Right lobe of liver (tissue), 6 donors: ENCODE data around the gene DNAH14. TPM values are rescaled to one million over a fixed set of nuclear protein-coding genes. Genes with fewer than 3 reads are reported as not detected.
A peak's percentile ranks its signal among the peaks of the same experiment; 100 is the strongest.

Experiments
- ATAC-seq, 4 donors: fragments of 200-7000 bp; cut with Tn5 transposase; one replicate each; pipeline ENCODE4 v1.9.1; 2020; ENCODE audit warnings: mild to moderate bottlenecking in 4 of 4, moderate library complexity in 4 of 4
- DNase-seq, 3 donors: peaks; one replicate each; pipeline ENCODE4 v3.0.0-alpha.2; 2020
- H3K27ac ChIP-seq, 3 donors: fragments of 200-600 bp; one replicate each; pipeline ENCODE4 v1.8.0; 2022
- H3K27me3 ChIP-seq, 2 donors: fragments of 200-600 bp; one replicate each; pipeline ENCODE4 v1.8.0; 2022
- H3K36me3 ChIP-seq, 4 donors: fragments of 200-600 bp; sonication (generic) in 1 of 4; one replicate each; pipeline versions ENCODE4 v1.5.1 to v1.8.0; 2017 to 2022; ENCODE audit warnings: control low read depth in 1 of 4
- H3K4me1 ChIP-seq, 4 donors: fragments of 200-600 bp; sonication (generic) in 1 of 4; one replicate each; pipeline versions ENCODE4 v1.5.1 to v1.8.0; 2017 to 2022; ENCODE audit warnings: control low read depth in 1 of 4
- H3K4me3 ChIP-seq, 3 donors: fragments of 200-600 bp; one replicate each; pipeline ENCODE4 v1.8.0; 2022
- H3K9me3 ChIP-seq, 4 donors: fragments of 200-600 bp; sonication (generic) in 1 of 4; one replicate each; pipeline versions ENCODE4 v1.5.1 to v1.8.0; 2017 to 2022; ENCODE audit warnings: control low read depth in 1 of 4
- CTCF ChIP-seq, 4 donors: fragments of 200-600 bp in 3 of 4; fragments of 450-650 bp in 1 of 4; IDR thresholded peaks; one replicate each; pipeline versions ENCODE4 v1.5.1 to v1.8.0; 2016 to 2022; ENCODE audit warnings: antibody characterized with exemption in 4 of 4, mild to moderate bottlenecking in 2 of 4
- POLR2A ChIP-seq: fragments of 450-650 bp; IDR thresholded peaks from one replicate; pipeline ENCODE4 v1.6.1; 2017; ENCODE audit warnings: antibody characterized with exemption, mild to moderate bottlenecking
- WGBS: methylation state at CpG from one replicate; pipeline ENCODE4 v1.1.6; 2018; ENCODE audit warnings: low coverage, low lambda C conversion rate; ENCODE audit not compliant: insufficient coverage; ENCODE audit errors: missing lambda C conversion rate; 5-methylcytosine and 5-hydroxymethylcytosine counted together
- intact Hi-C, 2 donors: fragments of 100-400 bp; cut with DNase I; formaldehyde crosslinking; loops; one replicate each; pipeline versions ENCODE4 v1.11.2 to v1.14.1; 2022
- total RNA-seq, 6 experiments: library from RNA; depleted of rRNA in 2 of 6; stranded (reverse); fragments of >200 nt in 2 of 6; fragmentation: NEBNext Ultra II Directional in 3 of 6; extraction: Animal tissue kit (Norgen Biotek cat#: 25700) in 3 of 6; gene quantifications; one replicate each; pipeline versions ENCODE4 v1.1.0 to v1.2.4, GENCODE V29; 2016 to 2023
- donor health status: DM: no; HTN: yes; CAD: no.
- donor health status: DM: no; HTN: no; CAD: no.
- donor health status: DM: no; HTN: no; CAD: no.
- donor health status: DM: no; HTN: yes; CAD: no.
- donor health status: DM: no; HTN: yes; CAD: no.

The DNAH14 gene
- total RNA-seq, 6 experiments from 2014 or later, result 8.0 to 17.1 (median 9.7) TPM

- 74% methylated on average over 8 of the region's 8 CpGs for WGBS
- H3K27ac ChIP-seq, result no peak overlapping the region
- no peaks in the 10 kb centered on the region for H3K27me3 ChIP-seq
- H3K36me3 ChIP-seq, result peaks cover 0 to 46% (median 12%) of the 10 kb centered on the region in 4 donors
- H3K4me1 ChIP-seq, result peaks cover 0 to 20% (median 6%) of the 10 kb centered on the region in 4 donors
- intact Hi-C loops, result no loop called here
- TF ChIP-seq POLR2A, result no peak
- no peak for TF ChIP-seq CTCF (IDR thresholded peaks at IDR 0.05)
- H3K4me3 ChIP-seq, result no peak overlapping the region
- ATAC-seq (no peak), DNase-seq (no peak)
- H3K9me3 ChIP-seq, result no peaks in the 10 kb centered on the region
Observed at GRCh38 chr1:225409051-225409450, 479.6 kb downstream of the DNAH14 start.

- no peak overlapping the region for H3K4me3 ChIP-seq
- H3K27ac ChIP-seq, result no peak overlapping the region
- H3K27me3 ChIP-seq, result no peaks in the 10 kb centered on the region
- intact Hi-C loops, result no loop called here
- no peaks in the 10 kb centered on the region for H3K9me3 ChIP-seq
- H3K36me3 ChIP-seq, result peaks cover 0 to 44% (median 11%) of the 10 kb centered on the region in 4 donors
- ATAC-seq (no peak), DNase-seq (no peak)
- TF ChIP-seq CTCF (IDR thresholded peaks at IDR 0.05) (no peak), POLR2A (no peak)
- 92% methylated on average over 6 of the region's 6 CpGs for WGBS
- H3K4me1 ChIP-seq, result peaks cover 0 to 23% (median 7%) of the 10 kb centered on the region in 4 donors
Observed at GRCh38 chr1:225410036-225410435, 480.6 kb downstream of the DNAH14 start.

- no peak for DNase-seq
- intact Hi-C loops, result no loop called here
- peak; percentile 19 to 52 (median 34) for ATAC-seq
- Histone ChIP-seq H3K27ac (peak overlapping the region in 2 of 3 donors; percentile 42 to 53), H3K27me3 (no peaks in the 10 kb centered on the region), H3K4me1 (peaks cover 0 to 23% (median 7%) of the 10 kb centered on the region in 4 donors), H3K9me3 (no peaks in the 10 kb centered on the region), H3K4me3 (peak overlapping the region in 1 of 3 donors; percentile 17), H3K36me3 (peaks cover 0 to 56% (median 11%) of the 10 kb centered on the region in 4 donors)
- TF ChIP-seq POLR2A, result no peak
- no peak for TF ChIP-seq CTCF (IDR thresholded peaks at IDR 0.05)
- 31% methylated on average over 10 of the region's 10 CpGs for WGBS
Observed at GRCh38 chr1:225412321-225412720, 482.8 kb downstream of the DNAH14 start.

GRCh38 chr1:225412803-225413351, 483.4 kb downstream of the DNAH14 start:
- Histone ChIP-seq H3K36me3 (peaks cover 0 to 61% (median 12%) of the 10 kb centered on the region in 4 donors), H3K4me3 (peak overlapping the region in 1 of 3 donors; percentile 17), H3K4me1 (peaks cover 0 to 23% (median 7%) of the 10 kb centered on the region in 4 donors), H3K27me3 (no peaks in the 10 kb centered on the region), H3K27ac (peak overlapping the region; percentile 3 to 53 (median 42)), H3K9me3 (no peaks in the 10 kb centered on the region)
- peak; percentile 83 to 95 (median 93) for ATAC-seq
- TF ChIP-seq CTCF (IDR thresholded peaks at IDR 0.05) (no peak), POLR2A (peak; percentile 41)
- intact Hi-C loops, result no loop called here
- WGBS, result 25% methylated on average over 9 of the region's 10 CpGs
- peak; percentile 69 to 92 (median 88) for DNase-seq
